Thyroid gland (tissue), 4 donors: ENCODE measurements around the gene ADAMTS12. TPM values are rescaled to one million over a fixed set of nuclear protein-coding genes. Genes with fewer than 3 reads are reported as not detected.

ENCODE experiments used
- DNase-seq, 2 donors: peaks; one replicate each; pipeline ENCODE4 v3.0.0-alpha.2; 2019
- H3K27ac ChIP-seq, 3 donors: fragments of 200-600 bp; sonication (generic); 1 replicate in 2 of 3; 2 replicates in 1 of 3; pipeline ENCODE4 v1.5.1; 2016 to 2019; ENCODE audit warnings: mild to moderate bottlenecking in 1 of 3, moderate library complexity in 1 of 3
- H3K27me3 ChIP-seq: fragments of 200-600 bp; sonication (generic); one replicate; pipeline ENCODE4 v1.5.1; 2019
- H3K36me3 ChIP-seq, 2 donors: fragments of 200-600 bp; sonication (generic); one replicate each; pipeline ENCODE4 v1.5.1; 2016 to 2019
- H3K4me1 ChIP-seq, 2 donors: fragments of 200-600 bp; sonication (generic); one replicate each; pipeline ENCODE4 v1.5.1; 2017 to 2019
- H3K4me3 ChIP-seq, 3 donors: fragments of 200-600 bp; sonication (generic); replicated peaks in 1 of 3; 1 replicate in 2 of 3; 2 replicates in 1 of 3; pipeline ENCODE4 v1.5.1; 2016; ENCODE audit warnings: mild to moderate bottlenecking in 1 of 3
- H3K9me3 ChIP-seq: fragments of 200-600 bp; sonication (generic); one replicate; pipeline ENCODE4 v1.5.1; 2017
- POLR2A ChIP-seq, 2 donors: fragments of 450-650 bp; IDR thresholded peaks; one replicate each; pipeline ENCODE4 v1.6.1; 2017; ENCODE audit warnings: antibody characterized with exemption in 2 of 2, mild to moderate bottlenecking in 2 of 2, moderate library complexity in 1 of 2
- WGBS, 2 donors: methylation state at CpG; one replicate each; pipeline ENCODE4 v1.1.5; 2017; 5-methylcytosine and 5-hydroxymethylcytosine counted together
- intact Hi-C: fragments of 100-400 bp; cut with DNase I; formaldehyde crosslinking; loops from one replicate; pipeline ENCODE4 v1.15.1; 2023
- total RNA-seq, 4 donors: library from RNA; depleted of rRNA; stranded (reverse); fragments of >200 nt; gene quantifications; one replicate each; pipeline ENCODE4 v1.2.3, GENCODE V29; 2016
- TF ChIP-seq, protein P1 (sequence below), 6 experiments: fragments of 200-600 bp in 3 of 6; fragments of 450-650 bp in 3 of 6; sonication (generic) in 3 of 6; IDR thresholded peaks; one replicate each; pipeline ENCODE4 v1.5.1; 2016 to 2019; ENCODE audit warnings: antibody characterized with exemption in 6 of 6, mild to moderate bottlenecking in 2 of 6, inconsistent platforms in 1 of 6, moderate library complexity in 1 of 6

Gene ADAMTS12
- total RNA-seq, 4 donors from 2014 or later = 1.3 to 5.8 (median 2.3) TPM

DNA sequence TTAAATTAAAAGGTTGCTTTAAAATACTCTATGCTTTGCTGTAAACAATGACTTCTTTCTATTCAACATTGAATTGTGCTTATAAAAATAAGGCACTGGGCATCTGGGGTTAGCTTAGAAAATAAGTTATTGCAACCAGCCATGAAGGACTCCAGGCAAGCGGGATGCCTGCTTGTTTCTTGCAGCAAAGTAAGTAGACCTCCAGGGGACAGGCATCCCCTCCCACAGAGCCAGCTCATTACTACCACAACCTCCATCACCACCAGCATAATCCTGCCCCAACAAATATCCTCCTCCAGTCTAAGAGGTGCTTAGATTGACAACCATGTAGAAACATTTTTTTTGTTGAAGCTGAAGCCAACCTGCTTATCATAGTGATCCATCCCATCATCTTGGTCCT is 260.7 kb downstream of the ADAMTS12 start:
- TF ChIP-seq, protein P1, sequence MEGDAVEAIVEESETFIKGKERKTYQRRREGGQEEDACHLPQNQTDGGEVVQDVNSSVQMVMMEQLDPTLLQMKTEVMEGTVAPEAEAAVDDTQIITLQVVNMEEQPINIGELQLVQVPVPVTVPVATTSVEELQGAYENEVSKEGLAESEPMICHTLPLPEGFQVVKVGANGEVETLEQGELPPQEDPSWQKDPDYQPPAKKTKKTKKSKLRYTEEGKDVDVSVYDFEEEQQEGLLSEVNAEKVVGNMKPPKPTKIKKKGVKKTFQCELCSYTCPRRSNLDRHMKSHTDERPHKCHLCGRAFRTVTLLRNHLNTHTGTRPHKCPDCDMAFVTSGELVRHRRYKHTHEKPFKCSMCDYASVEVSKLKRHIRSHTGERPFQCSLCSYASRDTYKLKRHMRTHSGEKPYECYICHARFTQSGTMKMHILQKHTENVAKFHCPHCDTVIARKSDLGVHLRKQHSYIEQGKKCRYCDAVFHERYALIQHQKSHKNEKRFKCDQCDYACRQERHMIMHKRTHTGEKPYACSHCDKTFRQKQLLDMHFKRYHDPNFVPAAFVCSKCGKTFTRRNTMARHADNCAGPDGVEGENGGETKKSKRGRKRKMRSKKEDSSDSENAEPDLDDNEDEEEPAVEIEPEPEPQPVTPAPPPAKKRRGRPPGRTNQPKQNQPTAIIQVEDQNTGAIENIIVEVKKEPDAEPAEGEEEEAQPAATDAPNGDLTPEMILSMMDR (IDR thresholded peaks at IDR 0.05) = no peak
- TF ChIP-seq POLR2A (IDR thresholded peaks at IDR 0.05) = no peak
- WGBS, 2 donors = 86 to 88% methylated on average over 1 of the region's 1 CpG

DNA sequence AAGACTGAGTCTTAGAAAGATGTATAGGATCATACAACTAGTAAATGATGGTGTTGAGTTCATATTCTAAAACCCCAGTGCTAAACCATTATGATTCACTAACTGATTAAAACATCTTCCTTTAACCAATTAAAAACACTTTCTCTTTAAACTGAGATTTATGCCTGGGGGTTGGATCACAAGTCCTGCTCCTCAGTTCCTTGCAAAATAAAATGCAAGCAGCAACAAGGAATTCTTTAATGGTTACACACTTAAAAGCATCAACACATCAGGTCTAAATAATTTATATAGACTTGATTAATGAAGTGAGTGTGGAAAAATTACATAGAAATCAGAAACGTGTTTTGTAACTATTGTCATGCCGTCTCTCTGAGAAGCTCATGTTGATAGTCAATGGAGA is 261.8 kb downstream of the ADAMTS12 start:
- WGBS, 2 donors = 88 to 92% methylated on average over 2 of the region's 2 CpGs
- intact Hi-C loops = no loop called here

More for the DNA sequence above, 260.7 kb downstream of the ADAMTS12 start:
- no peak for DNase-seq
- intact Hi-C loops = no loop called here
- Histone ChIP-seq H3K9me3 (no peaks in the 10 kb centered on the region), H3K27ac (no peak overlapping the region), H3K4me1 (no peaks in the 10 kb centered on the region), H3K36me3 (no peaks in the 10 kb centered on the region), H3K4me3 (no peak overlapping the region), H3K27me3 (no peaks in the 10 kb centered on the region)

DNA sequence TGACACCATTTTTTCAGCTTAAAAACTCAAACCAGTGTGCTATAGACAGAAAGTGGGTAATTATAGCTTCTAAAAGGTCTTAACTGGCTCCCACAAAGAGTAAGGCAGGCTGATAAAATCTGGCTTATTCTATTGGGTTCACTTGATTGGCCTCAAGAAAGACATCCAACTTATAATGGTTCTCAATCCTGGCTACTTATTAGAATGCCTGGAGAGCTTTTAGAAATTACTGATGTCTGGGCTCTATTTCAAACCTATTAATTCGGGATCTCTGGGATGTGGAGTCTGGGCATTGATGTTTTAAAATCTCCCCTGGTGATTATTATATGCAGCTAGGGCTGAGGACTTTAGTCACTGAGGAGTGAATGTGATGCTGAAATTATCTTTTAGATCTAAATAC is 263.0 kb downstream of the ADAMTS12 start:
- no peak overlapping the region for H3K27ac ChIP-seq
- no peaks in the 10 kb centered on the region for H3K4me1 ChIP-seq
- intact Hi-C loops = no loop called here
- H3K9me3 ChIP-seq = no peaks in the 10 kb centered on the region
- H3K36me3 ChIP-seq = no peaks in the 10 kb centered on the region
- H3K4me3 ChIP-seq = no peak overlapping the region
- no peaks in the 10 kb centered on the region for H3K27me3 ChIP-seq
- TF ChIP-seq, protein P1 (IDR thresholded peaks at IDR 0.05) = no peak
- TF ChIP-seq POLR2A (IDR thresholded peaks at IDR 0.05) = no peak
- 78 to 79% methylated on average over 1 of the region's 1 CpG for WGBS, 2 donors
- DNase-seq = no peak

More for the DNA sequence above, 261.8 kb downstream of the ADAMTS12 start:
- Histone ChIP-seq H3K27me3 (no peaks in the 10 kb centered on the region), H3K36me3 (no peaks in the 10 kb centered on the region), H3K27ac (no peak overlapping the region), H3K4me1 (no peaks in the 10 kb centered on the region), H3K4me3 (no peak overlapping the region), H3K9me3 (no peaks in the 10 kb centered on the region)
- DNase-seq = no peak
- TF ChIP-seq, protein P1 (IDR thresholded peaks at IDR 0.05) = no peak
- no peak for TF ChIP-seq POLR2A (IDR thresholded peaks at IDR 0.05)

DNA sequence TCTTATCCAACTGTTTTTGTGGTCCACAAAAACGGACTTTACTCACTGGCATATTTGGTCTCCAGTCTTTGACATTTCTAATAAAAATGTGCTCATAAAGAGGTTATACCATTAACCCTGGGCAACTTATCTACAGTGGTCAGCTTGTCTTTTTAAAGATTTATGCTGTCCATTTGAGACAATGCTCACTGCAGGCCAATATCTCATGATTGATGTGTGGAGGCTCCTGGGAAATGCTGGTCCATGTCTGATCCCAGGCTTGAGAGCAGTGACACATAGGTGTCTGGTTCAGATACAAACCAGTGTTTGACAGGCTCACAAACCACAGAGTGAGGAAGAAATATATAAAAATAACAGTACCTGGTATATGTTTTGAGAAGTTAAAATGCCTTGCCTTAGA is 270.3 kb downstream of the ADAMTS12 start:
- Histone ChIP-seq H3K36me3 (no peaks in the 10 kb centered on the region), H3K27ac (no peak overlapping the region), H3K27me3 (no peaks in the 10 kb centered on the region), H3K9me3 (no peaks in the 10 kb centered on the region), H3K4me1 (no peaks in the 10 kb centered on the region), H3K4me3 (no peak overlapping the region)
- TF ChIP-seq, protein P1 (IDR thresholded peaks at IDR 0.05) = no peak
- no peak for TF ChIP-seq POLR2A (IDR thresholded peaks at IDR 0.05)
- 83 to 86% methylated on average over 1 of the region's 1 CpG for WGBS, 2 donors
- intact Hi-C loops = no loop called here
- no peak for DNase-seq

DNA sequence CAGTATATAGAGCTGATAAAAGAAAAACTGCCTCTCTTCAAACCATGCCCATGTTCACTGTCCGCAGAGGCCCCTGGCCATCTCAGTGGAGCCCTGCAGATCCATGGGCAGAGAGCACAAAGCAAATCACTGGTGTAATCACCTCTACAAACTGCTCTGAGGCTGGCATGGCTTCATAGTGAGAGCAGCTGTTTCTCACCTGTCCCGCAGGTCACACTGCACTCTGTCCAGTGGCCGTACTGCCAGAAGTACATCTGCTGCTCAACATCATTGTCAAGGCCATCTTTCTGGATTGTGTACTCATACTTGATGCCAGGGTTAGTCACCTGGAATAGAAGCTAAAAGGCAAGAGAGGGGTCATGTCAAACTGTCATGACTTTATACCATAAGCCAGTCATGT is 277.8 kb downstream of the ADAMTS12 start:
- H3K27ac ChIP-seq = no peak overlapping the region
- DNase-seq = no peak
- H3K9me3 ChIP-seq = no peaks in the 10 kb centered on the region
- no peaks in the 10 kb centered on the region for H3K36me3 ChIP-seq
- H3K4me1 ChIP-seq = no peaks in the 10 kb centered on the region
- 93 to 95% methylated on average over 3 of the region's 3 CpGs for WGBS, 2 donors
- no peaks in the 10 kb centered on the region for H3K27me3 ChIP-seq
- H3K4me3 ChIP-seq = no peak overlapping the region
- TF ChIP-seq, protein P1 (IDR thresholded peaks at IDR 0.05) = no peak
- TF ChIP-seq POLR2A (IDR thresholded peaks at IDR 0.05) = no peak
- intact Hi-C loops = no loop called here
